Breast epithelium (tissue), 3 donors: ENCODE data around the gene ASAH2.

Experiments
- CTCF ChIP-seq, 3 donors: fragments of 450-650 bp; IDR thresholded peaks; one replicate each; pipeline ENCODE4 v1.5.1; 2016 to 2017; ENCODE audit warnings: antibody characterized with exemption in 3 of 3, mild to moderate bottlenecking in 3 of 3, moderate library complexity in 3 of 3
- POLR2A ChIP-seq: fragments of 450-650 bp; IDR thresholded peaks from one replicate; pipeline ENCODE4 v1.6.1; 2016; ENCODE audit warnings: antibody characterized with exemption, mild to moderate bottlenecking, moderate library complexity
- POLR2AphosphoS5 ChIP-seq, 3 donors: sonication (generic); formaldehyde crosslinking; IDR thresholded peaks; one replicate each; pipeline ENCODE4 v1.6.1; 2017; ENCODE audit warnings: antibody characterized with exemption in 3 of 3

- TF ChIP-seq CTCF (IDR thresholded peaks at IDR 0.05) (no peak), POLR2A (no peak), POLR2AphosphoS5 (IDR thresholded peaks at IDR 0.05) (no peak)
Measured at GRCh38 chr10:50281210-50281966, 30.1 kb upstream of the ASAH2 start.
